ENCODE measurements around the gene PTPRU.

DNA sequence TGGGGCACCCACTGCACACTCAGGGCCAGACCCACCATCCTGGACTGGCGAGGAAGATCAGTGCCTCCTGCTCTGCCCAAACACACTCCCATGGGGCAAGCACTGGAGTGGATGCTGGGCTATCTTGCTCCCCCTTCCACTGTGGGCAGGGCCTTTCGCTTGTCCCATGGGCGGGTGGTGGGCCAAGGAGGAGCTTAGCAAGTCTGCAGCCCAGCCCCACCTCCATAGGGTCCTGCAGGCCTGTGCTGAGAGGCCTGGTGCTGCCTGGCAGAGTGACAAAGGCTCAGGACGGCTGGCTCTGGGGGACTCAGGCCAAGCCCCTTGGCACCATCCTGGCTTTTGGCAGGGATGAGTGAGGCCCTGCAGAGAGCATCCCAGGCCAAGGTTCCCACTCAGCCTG, 89.4 kb downstream of the PTPRU start:
- TF ChIP-seq, protein P1, sequence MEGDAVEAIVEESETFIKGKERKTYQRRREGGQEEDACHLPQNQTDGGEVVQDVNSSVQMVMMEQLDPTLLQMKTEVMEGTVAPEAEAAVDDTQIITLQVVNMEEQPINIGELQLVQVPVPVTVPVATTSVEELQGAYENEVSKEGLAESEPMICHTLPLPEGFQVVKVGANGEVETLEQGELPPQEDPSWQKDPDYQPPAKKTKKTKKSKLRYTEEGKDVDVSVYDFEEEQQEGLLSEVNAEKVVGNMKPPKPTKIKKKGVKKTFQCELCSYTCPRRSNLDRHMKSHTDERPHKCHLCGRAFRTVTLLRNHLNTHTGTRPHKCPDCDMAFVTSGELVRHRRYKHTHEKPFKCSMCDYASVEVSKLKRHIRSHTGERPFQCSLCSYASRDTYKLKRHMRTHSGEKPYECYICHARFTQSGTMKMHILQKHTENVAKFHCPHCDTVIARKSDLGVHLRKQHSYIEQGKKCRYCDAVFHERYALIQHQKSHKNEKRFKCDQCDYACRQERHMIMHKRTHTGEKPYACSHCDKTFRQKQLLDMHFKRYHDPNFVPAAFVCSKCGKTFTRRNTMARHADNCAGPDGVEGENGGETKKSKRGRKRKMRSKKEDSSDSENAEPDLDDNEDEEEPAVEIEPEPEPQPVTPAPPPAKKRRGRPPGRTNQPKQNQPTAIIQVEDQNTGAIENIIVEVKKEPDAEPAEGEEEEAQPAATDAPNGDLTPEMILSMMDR (IDR thresholded peaks at IDR 0.05) = no peak
- no peak for TF ChIP-seq POLR2A (IDR thresholded peaks at IDR 0.05)
